GM21786 (cell line): ENCODE data around the gene RNF186.

Experiments
- ATAC-seq: cut with Tn5 transposase; IDR thresholded peaks from one replicate; pipeline ENCODE4 v1.9.1; 2021; ENCODE audit not compliant: unreplicated experiment

The RNF186 gene

GRCh38 chr1:19768353-19769210 is 46.5 kb downstream of the RNF186 start:
- no peak for ATAC-seq

DNA sequence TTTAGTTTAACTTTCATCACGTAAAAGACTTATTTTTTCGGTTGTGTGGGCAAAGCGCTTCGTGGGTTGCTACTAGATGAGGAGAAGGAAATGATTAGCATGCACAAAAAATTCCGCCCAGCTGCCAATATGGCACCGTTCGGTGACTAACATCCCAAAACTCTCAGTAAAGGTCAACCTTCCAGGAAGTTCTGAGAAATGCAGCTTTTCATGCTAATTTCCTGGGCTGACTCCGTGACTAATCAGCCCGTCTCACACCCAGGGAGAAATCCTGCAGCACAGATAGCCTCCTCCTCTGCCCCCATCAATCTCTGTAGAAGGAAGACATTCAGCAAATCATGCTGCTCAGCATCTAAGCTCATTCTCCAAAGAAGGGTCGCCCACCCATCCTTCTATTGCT is 49.5 kb downstream of the RNF186 start:
- no peak for ATAC-seq

- ATAC-seq, result no peak
These were observed 50.2 kb downstream of the RNF186 start for GRCh38 chr1:19764848-19765247.
